ENCODE results near the gene RPS27L.

Gene RPS27L

GRCh38 chr15:63157118-63157843, at the start of gene RPS27L:
TSS of gene RPS27L (minus strand) at chr15:63157477. CDS start at chr15:63157405, 72 bp downstream.
- DNase-seq (ENCODE audit: low read depth in 3 of 3, low spot score in 1 of 3), result peak; percentile 54 to 75 (median 70)

GRCh38 chr15:63206079-63206478, 48.8 kb upstream of the RPS27L start:
- no peak for DNase-seq (ENCODE audit: low read depth in 3 of 3, low spot score in 1 of 3)

GRCh38 chr15:63203451-63204090, 46.3 kb upstream of the RPS27L start:
- no peak for DNase-seq (ENCODE audit: low read depth in 3 of 3, low spot score in 1 of 3)

GRCh38 chr15:63202861-63203260, 45.6 kb upstream of the RPS27L start:
- no peak for DNase-seq (ENCODE audit: low read depth in 3 of 3, low spot score in 1 of 3)

- no peak for DNase-seq (ENCODE audit: low read depth in 3 of 3, low spot score in 1 of 3)
Measured at GRCh38 chr15:63200464-63201249, 43.4 kb upstream of the RPS27L start.

GRCh38 chr15:63198371-63199250, 41.3 kb upstream of the RPS27L start:
- no peak for DNase-seq (ENCODE audit: low read depth in 3 of 3, low spot score in 1 of 3)

- no peak for DNase-seq (ENCODE audit: low read depth in 3 of 3, low spot score in 1 of 3)
Measured at GRCh38 chr15:63197626-63198025, 40.3 kb upstream of the RPS27L start.

GRCh38 chr15:63196842-63197241, 39.6 kb upstream of the RPS27L start:
- DNase-seq (ENCODE audit: low read depth in 3 of 3, low spot score in 1 of 3), result no peak

GRCh38 chr15:63195569-63196015, 38.3 kb upstream of the RPS27L start:
- no peak for DNase-seq (ENCODE audit: low read depth in 3 of 3, low spot score in 1 of 3)

- no peak for DNase-seq (ENCODE audit: low read depth in 3 of 3, low spot score in 1 of 3)
Measured at GRCh38 chr15:63194880-63195568, 37.7 kb upstream of the RPS27L start.

GRCh38 chr15:63194302-63194701, 37.0 kb upstream of the RPS27L start:
- no peak for DNase-seq (ENCODE audit: low read depth in 3 of 3, low spot score in 1 of 3)

- no peak for DNase-seq (ENCODE audit: low read depth in 3 of 3, low spot score in 1 of 3)
Measured at GRCh38 chr15:63192619-63193206, 35.4 kb upstream of the RPS27L start.

- DNase-seq (ENCODE audit: low read depth in 3 of 3, low spot score in 1 of 3), result peak in 1 of 3 donors; percentile 34
Measured at GRCh38 chr15:63191895-63192618, 34.8 kb upstream of the RPS27L start.

- no peak for DNase-seq (ENCODE audit: low read depth in 3 of 3, low spot score in 1 of 3)
Measured at GRCh38 chr15:63190769-63191649, 33.7 kb upstream of the RPS27L start.

GRCh38 chr15:63189941-63190768, 32.9 kb upstream of the RPS27L start:
- no peak for DNase-seq (ENCODE audit: low read depth in 3 of 3, low spot score in 1 of 3)

GRCh38 chr15:63188926-63189871, 31.9 kb upstream of the RPS27L start, which contains the start of gene RAB8B:
TSS of gene RAB8B (plus strand) at chr15:63189606. CDS start at chr15:63189625, 19 bp downstream.
- DNase-seq (ENCODE audit: low read depth in 3 of 3, low spot score in 1 of 3), result peak; percentile 94 to 99 (median 95)
